Keratinocyte (primary cell): Measurements from ENCODE around the gene TBX18. TPM values are rescaled to one million over a fixed set of nuclear protein-coding genes. Genes with fewer than 3 reads are reported as not detected.

Experiments used
- DNase-seq: peaks from one replicate; pipeline ENCODE4 v3.0.0-alpha.2; 2011; ENCODE audit warnings: low read depth, missing footprints, low spot score
- FAIRE-seq: peaks from 2 replicates; lab custom pipeline; 2011; peaks lifted over from hg19 to GRCh38; lab: Jason Lieb, UNC
- H2AFZ ChIP-seq: 2 replicates; pipeline ENCODE4 v1.6.0; 2012; ENCODE audit warnings: low read length, control low read depth, inconsistent platforms; ENCODE audit not compliant: control insufficient read depth
- H3K27ac ChIP-seq: 2 replicates; pipeline ENCODE4 v1.5.1; 2011; ENCODE audit warnings: low read length; ENCODE audit not compliant: control insufficient read depth, insufficient read depth
- H3K27me3 ChIP-seq: 3 replicates; pipeline ENCODE4 v1.6.0; 2011; ENCODE audit warnings: low read length; ENCODE audit not compliant: control insufficient read depth, insufficient read depth; ENCODE audit errors: extremely low read depth
- H3K36me3 ChIP-seq, 2 experiments: 2 replicates in 1 of 2; 3 replicates in 1 of 2; pipeline ENCODE4 v1.5.1; 2011; ENCODE audit warnings: low read length in 2 of 2, mild to moderate bottlenecking in 1 of 2; ENCODE audit not compliant: control insufficient read depth in 2 of 2, insufficient read depth in 2 of 2; ENCODE audit errors: extremely low read depth in 1 of 2
- H3K4me1 ChIP-seq: 3 replicates; pipeline ENCODE4 v1.5.1; 2011; ENCODE audit warnings: low read length; ENCODE audit not compliant: control insufficient read depth, insufficient read depth; ENCODE audit errors: extremely low read depth
- H3K4me2 ChIP-seq: 3 replicates; pipeline ENCODE4 v1.6.0; 2011; ENCODE audit warnings: low read depth, low read length; ENCODE audit not compliant: control insufficient read depth, insufficient read depth; ENCODE audit errors: extremely low read depth
- H3K4me3 ChIP-seq, 3 experiments: fragments of 200-600 bp in 1 of 3; sonication (generic) in 1 of 3; 2 replicates in 2 of 3; 3 replicates in 1 of 3; pipeline ENCODE4 v1.5.1; 2011 to 2016; ENCODE audit warnings: low read length in 3 of 3, mild to moderate bottlenecking in 3 of 3, control low read depth in 2 of 3, inconsistent platforms in 1 of 3, low read depth in 1 of 3, mixed read lengths in 1 of 3, mixed run types in 1 of 3, moderate library complexity in 1 of 3; ENCODE audit not compliant: control insufficient read depth in 2 of 3, insufficient read depth in 2 of 3; ENCODE audit errors: extremely low read depth in 1 of 3
- H3K79me2 ChIP-seq: 2 replicates; pipeline ENCODE4 v1.6.0; 2012; ENCODE audit warnings: low read length; ENCODE audit not compliant: control insufficient read depth, insufficient read depth
- H3K9ac ChIP-seq: 3 replicates; pipeline ENCODE4 v1.6.0; 2011; ENCODE audit warnings: low read length; ENCODE audit not compliant: control insufficient read depth, insufficient read depth; ENCODE audit errors: extremely low read depth
- H3K9me1 ChIP-seq: 3 replicates; pipeline ENCODE4 v1.6.0; 2011; ENCODE audit warnings: low read length; ENCODE audit not compliant: control insufficient read depth, insufficient read depth; ENCODE audit errors: extremely low read depth
- H3K9me3 ChIP-seq: 2 replicates; pipeline ENCODE4 v1.5.1; 2012; ENCODE audit warnings: low read depth, low read length; ENCODE audit not compliant: control insufficient read depth
- H4K20me1 ChIP-seq: 3 replicates; pipeline ENCODE4 v1.6.0; 2011; ENCODE audit warnings: low read length; ENCODE audit not compliant: control insufficient read depth, insufficient read depth; ENCODE audit errors: extremely low read depth
- EZH2 ChIP-seq: IDR thresholded peaks from one replicate; pipeline ENCODE4 v1.6.1; 2012; ENCODE audit warnings: inconsistent platforms, mild to moderate bottlenecking, low read length, moderate library complexity
- dilution Hi-C: fragments of 300-500 bp; cut with MboI; formaldehyde crosslinking; loops from one replicate; pipeline ENCODE4 v1.7.0; 2020; ENCODE audit warnings: low sequenced_read_pairs; ENCODE audit not compliant: extremely low pct_ligation_motif_present
- polyA plus RNA-seq, 5 experiments: library from polyadenylated mRNA; depleted of rRNA in 3 of 5; stranded (reverse) in 3 of 5; stranded (forward) in 1 of 5; unstranded in 1 of 5; fragments of >200 nt; gene quantifications; 1 replicate in 1 of 5; 2 replicates in 3 of 5; 3 replicates in 1 of 5; pipeline versions ENCODE4 v1.2.1 to v1.2.3, GENCODE V29; 2011 to 2012; ENCODE audit warnings: missing spikeins in 2 of 5, low read depth in 1 of 5, low replicate concordance in 1 of 5
- TF ChIP-seq, protein P1 (sequence below), 3 experiments: IDR thresholded peaks in 1 of 3; conservative IDR thresholded peaks in 1 of 3; optimal IDR thresholded peaks in 1 of 3; 2 replicates in 2 of 3; 3 replicates in 1 of 3; pipeline versions ENCODE3 to v1.5.1; 2011; ENCODE audit warnings: low read length in 3 of 3, mild to moderate bottlenecking in 3 of 3, moderate library complexity in 2 of 3, control low read depth in 1 of 3, inconsistent platforms in 1 of 3; ENCODE audit not compliant: insufficient read depth in 2 of 3; ENCODE audit errors: extremely low read depth in 1 of 3

TBX18 gene
- polyA plus RNA-seq, 1 donor (not counting 4 experiments of a cell fraction or from before 2014, with no cell fraction given) = 0.03 TPM

DNA sequence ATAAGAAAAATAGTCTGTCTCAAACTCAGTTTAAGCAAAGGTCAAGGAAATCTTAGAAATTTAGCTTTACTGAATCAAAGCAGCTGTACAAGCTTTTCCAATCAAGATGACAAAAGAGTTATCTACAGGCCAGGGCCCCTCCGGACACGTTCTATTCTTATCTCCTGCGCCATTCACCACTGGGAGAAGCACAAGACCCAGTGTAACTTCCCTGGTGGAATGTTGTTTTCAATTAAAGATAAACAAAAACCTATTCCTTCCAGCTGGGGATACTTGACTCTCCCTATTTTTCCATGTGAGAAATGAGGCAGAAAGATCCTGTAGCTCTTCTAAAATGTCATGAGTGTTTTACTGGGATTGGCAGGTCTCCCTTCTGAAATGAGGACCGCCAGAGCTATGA is 123.3 kb downstream of the TBX18 start:
- FAIRE-seq (no peak), DNase-seq (no peak)
- Histone ChIP-seq H2AFZ (no peak overlapping the region), H3K79me2 (no peaks in the 10 kb centered on the region), H3K27ac (no peak overlapping the region), H3K9me1 (no peaks in the 10 kb centered on the region), H3K36me3 (no peaks in the 10 kb centered on the region), H4K20me1 (no peaks in the 10 kb centered on the region), H3K4me3 (no peak overlapping the region), H3K9me3 (no peaks in the 10 kb centered on the region), H3K4me1 (no peaks in the 10 kb centered on the region), H3K4me2 (no peak overlapping the region), H3K27me3 (no peaks in the 10 kb centered on the region), H3K9ac (no peak overlapping the region)
- no peak for TF ChIP-seq EZH2
- TF ChIP-seq, protein P1, sequence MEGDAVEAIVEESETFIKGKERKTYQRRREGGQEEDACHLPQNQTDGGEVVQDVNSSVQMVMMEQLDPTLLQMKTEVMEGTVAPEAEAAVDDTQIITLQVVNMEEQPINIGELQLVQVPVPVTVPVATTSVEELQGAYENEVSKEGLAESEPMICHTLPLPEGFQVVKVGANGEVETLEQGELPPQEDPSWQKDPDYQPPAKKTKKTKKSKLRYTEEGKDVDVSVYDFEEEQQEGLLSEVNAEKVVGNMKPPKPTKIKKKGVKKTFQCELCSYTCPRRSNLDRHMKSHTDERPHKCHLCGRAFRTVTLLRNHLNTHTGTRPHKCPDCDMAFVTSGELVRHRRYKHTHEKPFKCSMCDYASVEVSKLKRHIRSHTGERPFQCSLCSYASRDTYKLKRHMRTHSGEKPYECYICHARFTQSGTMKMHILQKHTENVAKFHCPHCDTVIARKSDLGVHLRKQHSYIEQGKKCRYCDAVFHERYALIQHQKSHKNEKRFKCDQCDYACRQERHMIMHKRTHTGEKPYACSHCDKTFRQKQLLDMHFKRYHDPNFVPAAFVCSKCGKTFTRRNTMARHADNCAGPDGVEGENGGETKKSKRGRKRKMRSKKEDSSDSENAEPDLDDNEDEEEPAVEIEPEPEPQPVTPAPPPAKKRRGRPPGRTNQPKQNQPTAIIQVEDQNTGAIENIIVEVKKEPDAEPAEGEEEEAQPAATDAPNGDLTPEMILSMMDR (optimal IDR thresholded peaks at IDR 0.05 in 1 of 3, IDR thresholded peaks at IDR 0.05 in 1 of 3, conservative IDR thresholded peaks at IDR 0.05 in 1 of 3; ENCODE audit: extremely low read depth in 1 of 3, insufficient read depth in 2 of 3, low read length in 3 of 3) = no peak
- dilution Hi-C loops = no loop called here

DNA sequence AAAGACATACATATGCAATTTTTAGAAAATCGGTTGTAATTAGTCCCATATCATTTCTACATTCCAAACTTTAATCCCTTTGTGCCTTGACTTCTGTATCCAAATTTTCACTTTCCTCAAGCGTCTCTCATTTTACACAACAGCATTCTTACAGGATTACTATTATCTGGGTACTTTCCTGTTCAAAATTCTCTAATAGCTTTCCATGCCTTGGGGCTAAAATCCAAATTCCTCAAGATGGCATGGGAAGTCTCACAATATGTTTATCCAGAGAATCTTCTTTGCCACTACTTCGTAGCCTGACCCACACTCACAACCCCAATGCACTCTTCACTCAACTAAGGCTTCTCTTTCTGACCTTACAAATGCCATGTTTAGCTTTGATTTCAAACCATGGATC is 125.0 kb downstream of the TBX18 start:
- no peak overlapping the region for H3K9ac ChIP-seq
- H3K4me2 ChIP-seq = no peak overlapping the region
- H2AFZ ChIP-seq = no peak overlapping the region
- no peak for TF ChIP-seq EZH2
- TF ChIP-seq, protein P1 (optimal IDR thresholded peaks at IDR 0.05 in 1 of 3, IDR thresholded peaks at IDR 0.05 in 1 of 3, conservative IDR thresholded peaks at IDR 0.05 in 1 of 3; ENCODE audit: extremely low read depth in 1 of 3, insufficient read depth in 2 of 3, low read length in 3 of 3) = no peak
- no peaks in the 10 kb centered on the region for H3K36me3 ChIP-seq
- no peaks in the 10 kb centered on the region for H3K9me1 ChIP-seq
- DNase-seq (no peak), FAIRE-seq (no peak)
- no peaks in the 10 kb centered on the region for H3K27me3 ChIP-seq
- no peak overlapping the region for H3K27ac ChIP-seq
- no peaks in the 10 kb centered on the region for H3K79me2 ChIP-seq
- no peak overlapping the region for H3K4me3 ChIP-seq
- no peaks in the 10 kb centered on the region for H3K9me3 ChIP-seq
- H4K20me1 ChIP-seq = no peaks in the 10 kb centered on the region
- dilution Hi-C loops = no loop called here
- no peaks in the 10 kb centered on the region for H3K4me1 ChIP-seq
